Effector CD4-positive, alpha-beta T cell (primary cell): ENCODE data around the gene KCNJ3.

Experiments used
- DNase-seq: peaks from one replicate; pipeline ENCODE4 v3.0.0-alpha.2; 2020

KCNJ3 gene

GRCh38 chr2:154707994-154708575, 9.6 kb downstream of the KCNJ3 start:
- no peak for DNase-seq

DNA sequence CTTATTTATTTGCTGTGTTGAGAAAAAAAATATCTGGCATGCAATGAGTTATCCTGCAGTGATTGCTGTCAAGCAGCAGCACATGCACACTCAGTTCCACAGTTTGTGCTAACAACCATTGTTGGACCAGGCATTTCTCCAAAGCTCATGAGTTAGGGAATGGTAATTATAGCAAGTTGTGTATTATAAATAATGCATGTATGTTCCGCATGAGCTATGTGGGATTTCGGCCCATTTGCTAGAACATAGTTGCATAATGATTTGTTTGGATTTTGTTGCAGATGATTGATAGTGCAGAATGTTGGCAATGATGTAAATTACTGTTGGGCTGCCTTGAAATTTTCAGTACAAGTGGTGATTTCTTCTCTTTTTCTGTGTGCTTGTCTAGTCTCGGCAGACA, 10.7 kb downstream of the KCNJ3 start:
- no peak for DNase-seq

- DNase-seq: no peak
Observed at GRCh38 chr2:154710078-154710477, 11.6 kb downstream of the KCNJ3 start.

GRCh38 chr2:154710685-154711084, 12.2 kb downstream of the KCNJ3 start:
- no peak for DNase-seq

DNA sequence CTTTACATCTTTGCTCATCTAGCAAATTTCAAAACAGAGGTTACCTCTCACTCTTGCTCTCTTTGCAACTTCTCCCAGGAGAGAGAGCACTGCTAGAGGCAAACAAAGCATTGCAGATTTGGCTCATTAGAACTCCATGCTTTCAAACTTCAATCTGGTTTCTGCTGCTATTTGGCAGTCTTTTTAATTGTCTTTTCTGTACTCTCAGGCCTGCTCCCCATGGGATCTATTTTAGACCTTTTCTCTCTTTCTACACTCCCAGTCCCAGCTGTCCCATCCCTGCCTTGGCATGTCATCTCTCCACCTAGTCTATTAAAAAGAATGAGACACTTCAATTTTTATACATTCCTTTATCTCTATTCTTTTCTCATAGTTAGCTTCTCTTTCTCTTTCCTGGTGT, 15.2 kb downstream of the KCNJ3 start:
- DNase-seq: no peak

DNA sequence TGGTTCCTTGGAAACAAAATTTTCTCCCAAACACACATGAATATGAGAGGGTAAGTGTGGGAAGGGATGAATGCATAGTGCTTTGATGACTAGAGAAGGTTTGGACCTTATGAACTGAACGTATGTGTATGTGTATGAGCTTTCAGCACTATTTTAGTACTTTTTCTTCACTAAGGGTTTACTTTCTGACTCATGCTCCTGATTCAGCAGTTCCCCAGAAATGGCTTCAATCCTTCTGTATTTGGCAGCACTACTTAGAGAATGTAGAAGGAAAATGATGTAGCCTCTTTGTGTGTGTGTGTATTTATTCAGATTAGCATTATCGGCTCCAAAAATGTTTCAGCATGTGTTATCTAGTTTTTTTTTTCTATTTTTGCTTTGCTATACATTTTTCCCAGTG, 22.2 kb downstream of the KCNJ3 start:
- no peak for DNase-seq

DNA sequence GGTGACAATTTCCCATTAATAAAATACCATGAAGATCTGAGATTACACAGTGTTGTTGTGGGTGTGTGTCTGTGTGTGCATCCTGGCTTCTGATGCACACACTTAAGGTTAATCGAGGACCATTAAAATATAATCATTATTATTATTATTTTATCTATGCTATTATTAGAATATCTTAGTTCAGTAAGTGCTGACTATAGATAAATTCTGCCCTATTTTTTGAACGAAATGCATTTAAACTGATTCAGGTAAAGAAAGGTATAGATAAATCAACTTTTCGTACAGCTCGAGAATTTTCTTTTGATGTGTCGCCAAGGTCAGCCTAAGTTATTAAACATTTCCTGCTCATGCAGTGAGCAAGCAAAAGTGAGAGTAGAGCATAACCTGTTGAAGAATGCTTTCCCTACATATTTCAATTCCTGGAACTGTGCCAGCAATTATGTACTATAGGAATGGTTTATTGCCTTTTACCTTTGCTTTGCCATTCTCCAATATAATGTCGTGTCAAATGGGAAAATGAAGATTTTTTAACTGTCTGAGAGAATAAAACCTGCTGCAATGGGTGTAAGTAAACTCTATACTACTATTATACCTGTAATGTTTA, 25.8 kb downstream of the KCNJ3 start:
- DNase-seq: no peak

GRCh38 chr2:154740361-154740760, 41.9 kb downstream of the KCNJ3 start:
- DNase-seq: no peak

DNA sequence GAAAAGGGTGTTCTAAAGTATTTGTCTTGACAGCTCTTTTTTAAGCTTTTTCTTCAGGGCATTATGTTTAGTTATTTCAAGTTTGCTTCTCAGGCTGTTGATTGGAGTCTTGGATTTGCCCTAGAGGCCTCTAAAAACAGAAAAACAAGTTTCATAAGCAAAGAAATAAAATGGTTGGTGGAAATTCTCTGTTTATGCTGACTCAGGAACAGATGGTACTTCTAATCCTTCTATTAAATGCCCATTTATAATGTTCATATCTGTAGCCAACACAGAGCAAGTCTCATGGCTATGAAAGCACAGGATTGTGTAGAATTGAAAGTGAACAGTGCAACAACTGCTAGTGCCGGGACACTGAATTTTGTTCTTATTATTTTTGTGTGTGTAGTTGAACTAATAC, 60.4 kb downstream of the KCNJ3 start:
- DNase-seq: no peak

DNA sequence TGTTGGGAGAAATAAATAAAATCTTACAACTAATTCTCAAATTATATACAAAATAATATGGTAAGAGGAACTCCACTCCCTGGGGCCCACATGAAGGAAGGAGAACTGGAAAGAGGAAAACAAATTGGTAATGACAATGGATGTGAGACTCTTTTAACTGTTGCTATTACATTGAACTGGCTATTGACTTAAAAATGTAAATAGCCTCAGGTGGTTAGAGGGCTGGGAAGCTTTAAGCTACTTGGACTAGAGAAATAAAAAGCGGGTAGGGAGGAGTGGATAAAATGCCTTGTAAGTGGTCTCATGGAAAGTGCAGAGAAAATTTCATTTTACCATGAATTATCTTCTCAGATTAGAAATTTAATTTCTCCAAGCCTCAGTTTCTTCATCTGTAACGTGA, 64.1 kb downstream of the KCNJ3 start:
- DNase-seq: no peak

- no peak for DNase-seq
Observed at GRCh38 chr2:154771664-154772284, 73.3 kb downstream of the KCNJ3 start.

- no peak for DNase-seq
Observed at GRCh38 chr2:154776825-154777224, 78.3 kb downstream of the KCNJ3 start.

DNA sequence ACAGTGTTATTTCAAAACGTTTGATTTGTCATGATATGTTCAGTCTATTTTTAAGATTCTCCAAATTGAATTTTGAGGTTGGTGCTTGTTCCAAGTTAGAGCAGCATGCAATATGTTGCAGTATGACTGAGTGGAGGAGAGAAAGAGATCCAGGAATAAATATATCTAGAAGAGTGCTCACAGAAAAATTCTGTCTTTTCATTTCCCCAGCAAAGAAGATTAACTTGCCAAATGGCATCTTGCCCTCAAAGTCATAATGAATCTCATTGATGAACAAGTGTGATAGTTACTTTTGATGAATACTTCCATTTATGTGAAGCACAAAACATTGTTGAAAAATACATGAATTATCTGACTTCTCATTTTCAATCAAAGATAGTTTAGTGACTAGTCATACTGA, 95.9 kb downstream of the KCNJ3 start:
- no peak for DNase-seq

GRCh38 chr2:154795651-154796050, 97.2 kb downstream of the KCNJ3 start:
- no peak for DNase-seq

GRCh38 chr2:154804451-154804850, 106.0 kb downstream of the KCNJ3 start:
- DNase-seq: no peak

- no peak for DNase-seq
Observed at GRCh38 chr2:154813636-154814035, 115.1 kb downstream of the KCNJ3 start.

DNA sequence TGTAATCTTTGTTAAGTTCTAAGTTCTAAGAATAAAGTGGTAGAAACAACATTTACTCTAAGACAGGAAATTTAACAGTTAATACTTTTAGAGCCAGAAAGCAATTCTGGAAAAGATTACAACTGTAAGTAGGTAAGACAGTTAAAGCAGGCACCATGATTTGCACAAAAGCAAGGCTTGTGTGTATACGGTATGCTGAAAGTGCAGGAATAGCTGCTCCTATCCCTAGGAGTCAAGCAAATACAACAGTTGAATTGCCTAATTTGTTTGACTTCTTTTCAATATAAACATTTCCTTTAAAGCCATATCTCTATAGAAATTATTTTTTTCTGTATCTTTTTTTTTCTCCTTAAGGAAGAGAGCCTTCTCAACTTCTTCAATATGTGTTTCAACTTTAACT, 116.4 kb downstream of the KCNJ3 start:
- no peak for DNase-seq

- no peak for DNase-seq
Observed at GRCh38 chr2:154825358-154825757, 126.9 kb downstream of the KCNJ3 start.

- no peak for DNase-seq
Observed at GRCh38 chr2:154826827-154827226, 128.3 kb downstream of the KCNJ3 start.

DNA sequence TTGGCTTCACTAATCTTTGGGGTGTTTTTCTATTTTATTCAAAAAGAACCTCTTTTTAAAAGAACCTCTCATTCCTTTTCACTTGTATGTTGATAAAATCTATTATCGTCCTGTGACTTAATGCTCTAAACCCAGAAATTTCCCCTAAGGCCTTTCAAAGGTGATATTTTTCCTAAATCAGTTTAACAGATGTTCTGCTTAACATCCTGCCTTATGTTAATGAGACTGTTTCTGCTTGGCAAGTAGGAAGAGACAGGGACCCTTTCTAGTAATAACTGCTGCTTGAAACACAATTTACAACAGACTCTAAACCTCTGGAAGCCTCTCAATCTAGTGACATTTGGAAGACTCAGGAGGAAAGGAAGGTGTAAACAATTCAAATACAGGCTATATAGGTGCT, 128.8 kb downstream of the KCNJ3 start:
- no peak for DNase-seq

GRCh38 chr2:154832711-154833110, 134.2 kb downstream of the KCNJ3 start:
- no peak for DNase-seq

DNA sequence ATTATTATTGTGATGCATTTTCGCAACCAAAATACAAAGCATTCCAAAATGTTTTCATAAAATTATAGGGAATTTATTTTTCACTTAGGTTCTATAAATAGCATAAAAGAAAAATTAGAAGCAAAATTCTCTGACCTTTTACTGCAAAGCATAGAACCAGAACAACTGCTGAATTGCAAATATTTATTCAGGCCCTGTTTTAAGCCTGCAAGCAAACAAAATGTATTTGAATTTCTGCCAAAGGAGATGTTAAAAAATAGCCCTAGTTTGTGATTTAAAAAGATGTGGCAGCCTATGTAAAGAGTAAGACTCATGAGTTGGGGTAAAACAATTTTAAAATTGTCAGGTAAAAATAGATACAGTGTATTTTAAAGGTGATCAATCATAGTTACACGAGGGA, 138.1 kb downstream of the KCNJ3 start:
- no peak for DNase-seq

DNA sequence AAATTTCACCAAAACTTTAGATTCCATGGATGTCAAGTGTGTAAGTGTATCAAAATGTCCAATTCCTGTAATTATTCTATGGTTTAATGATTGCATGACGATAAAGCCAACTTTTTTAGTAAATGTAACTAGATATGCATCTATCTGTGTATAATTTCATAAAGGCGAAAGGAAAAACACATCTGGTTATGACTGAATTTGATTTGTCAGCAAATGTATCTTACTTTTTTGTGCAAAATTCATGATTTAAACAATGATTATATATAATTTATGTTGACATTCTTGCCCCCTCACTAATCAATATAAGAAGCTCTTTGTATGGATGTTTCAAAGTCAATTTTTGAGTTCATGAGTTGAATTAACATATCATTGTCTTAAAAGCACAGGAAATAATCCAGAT, 138.5 kb downstream of the KCNJ3 start:
- no peak for DNase-seq

- no peak for DNase-seq
Observed at GRCh38 chr2:154844513-154844912, 146.0 kb downstream of the KCNJ3 start.

DNA sequence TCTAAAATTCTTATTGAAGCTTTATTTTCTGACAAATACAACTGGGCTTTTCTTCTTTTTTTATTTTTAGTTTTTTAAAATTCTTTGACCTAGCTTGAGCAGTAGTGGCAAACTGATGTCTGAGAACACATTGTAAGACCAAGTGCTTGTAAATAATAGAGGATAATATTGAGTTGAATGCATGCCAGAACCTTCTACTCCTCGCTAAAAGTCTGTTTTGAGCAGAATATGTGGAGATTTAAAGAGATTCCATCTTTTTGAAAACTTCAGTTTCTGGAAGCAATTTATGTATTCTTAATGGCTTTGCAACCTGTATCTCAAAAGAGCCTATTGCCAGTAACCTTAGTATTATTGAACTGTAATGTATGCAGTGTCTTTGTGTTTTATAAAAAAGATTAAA, 148.3 kb downstream of the KCNJ3 start:
- DNase-seq: no peak
